Left lung (tissue), 10 donors: Measurements from ENCODE around the gene PRDM2. TPM values are rescaled to one million over a fixed set of nuclear protein-coding genes. Genes with fewer than 3 reads are reported as not detected.
A peak's percentile ranks its signal among the peaks of the same experiment; 100 is the strongest.

Source experiments
- ATAC-seq: fragments of 200-7000 bp; cut with Tn5 transposase; one replicate; pipeline ENCODE4 v1.9.1; 2020; ENCODE audit warnings: moderate library complexity
- DNase-seq, 4 donors: peaks; one replicate each; pipeline ENCODE4 v3.0.0-alpha.2; 2013 to 2020
- H3K27ac ChIP-seq, 2 donors: fragments of 200-600 bp; sonication (generic) in 1 of 2; one replicate each; pipeline versions ENCODE4 v1.5.0 to v1.8.0; 2020 to 2021
- H3K27me3 ChIP-seq, 2 donors: fragments of 200-600 bp; sonication (generic) in 1 of 2; one replicate each; pipeline versions ENCODE4 v1.5.0 to v1.8.0; 2020 to 2021
- H3K36me3 ChIP-seq, 2 donors: fragments of 200-600 bp; sonication (generic) in 1 of 2; one replicate each; pipeline versions ENCODE4 v1.5.0 to v1.8.0; 2020 to 2021
- H3K4me1 ChIP-seq, 2 donors: fragments of 200-600 bp; one replicate each; pipeline ENCODE4 v1.8.0; 2021
- H3K4me3 ChIP-seq, 2 donors: fragments of 200-600 bp; sonication (generic) in 1 of 2; one replicate each; pipeline versions ENCODE4 v1.5.0 to v1.8.0; 2020 to 2021; ENCODE audit warnings: mild to moderate bottlenecking in 1 of 2
- H3K9me3 ChIP-seq, 2 donors: fragments of 200-600 bp; sonication (generic) in 1 of 2; one replicate each; pipeline versions ENCODE4 v1.5.0 to v1.8.0; 2020 to 2021
- intact Hi-C, 2 donors: fragments of 100-400 bp; cut with DNase I; formaldehyde crosslinking; loops; one replicate each; pipeline versions ENCODE4 v1.11.2 to v1.14.2; 2022
- polyA plus RNA-seq, 6 donors: library from polyadenylated mRNA; unstranded; fragments of 120-200 nt; gene quantifications; one replicate each; pipeline ENCODE4 v1.2.1, GENCODE V29; 2013; ENCODE audit not compliant: insufficient read length in 6 of 6
- total RNA-seq, 2 donors: library from RNA; stranded (reverse); fragmentation: NEBNext Ultra II Directional; extraction: Animal tissue kit (Norgen Biotek cat#: 25700); gene quantifications; one replicate each; pipeline ENCODE4 v1.2.1, GENCODE V29; 2021
- TF ChIP-seq, protein P1 (sequence below), 2 donors: fragments of 200-600 bp; sonication (generic) in 1 of 2; IDR thresholded peaks; one replicate each; pipeline versions ENCODE4 v1.5.0 to v1.8.0; 2021; ENCODE audit warnings: antibody characterized with exemption in 2 of 2
- donor health status: DM: no; HTN: yes; CAD: no.
- donor health status: DM: no; HTN: no; CAD: no.

The PRDM2 gene
- total and polyA plus RNA-seq, 8 donors, result 39.6 to 51.7 (median 44.9) TPM

GRCh38 chr1:13694886-13695684 is 4.9 kb upstream of the PRDM2 start:
- Histone ChIP-seq H3K27ac (no peak overlapping the region), H3K4me3 (no peak overlapping the region), H3K27me3 (peaks cover 0 to 21% of the 10 kb centered on the region in 2 donors), H3K36me3 (no peaks in the 10 kb centered on the region), H3K9me3 (no peaks in the 10 kb centered on the region), H3K4me1 (peaks cover 0 to 7% of the 10 kb centered on the region in 2 donors)
- DNase-seq (no peak), ATAC-seq (no peak)
- intact Hi-C loops, result no loop called here
- TF ChIP-seq, protein P1, sequence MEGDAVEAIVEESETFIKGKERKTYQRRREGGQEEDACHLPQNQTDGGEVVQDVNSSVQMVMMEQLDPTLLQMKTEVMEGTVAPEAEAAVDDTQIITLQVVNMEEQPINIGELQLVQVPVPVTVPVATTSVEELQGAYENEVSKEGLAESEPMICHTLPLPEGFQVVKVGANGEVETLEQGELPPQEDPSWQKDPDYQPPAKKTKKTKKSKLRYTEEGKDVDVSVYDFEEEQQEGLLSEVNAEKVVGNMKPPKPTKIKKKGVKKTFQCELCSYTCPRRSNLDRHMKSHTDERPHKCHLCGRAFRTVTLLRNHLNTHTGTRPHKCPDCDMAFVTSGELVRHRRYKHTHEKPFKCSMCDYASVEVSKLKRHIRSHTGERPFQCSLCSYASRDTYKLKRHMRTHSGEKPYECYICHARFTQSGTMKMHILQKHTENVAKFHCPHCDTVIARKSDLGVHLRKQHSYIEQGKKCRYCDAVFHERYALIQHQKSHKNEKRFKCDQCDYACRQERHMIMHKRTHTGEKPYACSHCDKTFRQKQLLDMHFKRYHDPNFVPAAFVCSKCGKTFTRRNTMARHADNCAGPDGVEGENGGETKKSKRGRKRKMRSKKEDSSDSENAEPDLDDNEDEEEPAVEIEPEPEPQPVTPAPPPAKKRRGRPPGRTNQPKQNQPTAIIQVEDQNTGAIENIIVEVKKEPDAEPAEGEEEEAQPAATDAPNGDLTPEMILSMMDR (IDR thresholded peaks at IDR 0.05), result no peak

DNA sequence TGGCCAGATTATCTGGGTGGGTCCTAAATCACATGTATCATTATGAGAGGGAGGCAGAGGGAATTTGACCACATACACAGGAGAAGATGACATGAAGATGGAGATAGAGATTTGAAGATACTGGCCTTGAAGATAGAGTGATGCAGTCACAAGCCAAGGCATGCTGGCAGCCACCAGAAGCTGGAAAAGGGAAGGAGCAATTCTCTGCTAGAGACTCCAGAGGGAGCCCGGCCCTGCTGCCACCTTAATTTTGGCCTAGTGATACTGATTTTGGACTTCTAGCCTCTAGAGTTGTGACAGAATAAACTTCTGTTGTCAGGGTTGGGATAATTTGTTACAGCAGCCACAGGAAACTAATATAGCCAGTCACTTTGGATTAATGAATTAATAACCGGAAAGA is 2.2 kb upstream of the PRDM2 start:
- Histone ChIP-seq H3K9me3 (no peaks in the 10 kb centered on the region), H3K4me1 (peaks cover 0 to 26% of the 10 kb centered on the region in 2 donors), H3K36me3 (no peaks in the 10 kb centered on the region), H3K27me3 (peaks cover 0 to 21% of the 10 kb centered on the region in 2 donors), H3K27ac (no peak overlapping the region), H3K4me3 (no peak overlapping the region)
- TF ChIP-seq, protein P1 (IDR thresholded peaks at IDR 0.05), result no peak
- ATAC-seq (no peak), DNase-seq (no peak)
- intact Hi-C loops, result no loop called here

- intact Hi-C loops, result no loop called here
- Histone ChIP-seq H3K9me3 (no peaks in the 10 kb centered on the region), H3K27ac (peak overlapping the region; percentile 84 to 97), H3K4me3 (peak overlapping the region; percentile 67 to 85), H3K4me1 (peaks cover 0 to 38% of the 10 kb centered on the region in 2 donors), H3K27me3 (peaks cover 0 to 18% of the 10 kb centered on the region in 2 donors), H3K36me3 (no peaks in the 10 kb centered on the region)
- ATAC-seq, result peak; percentile 14
- TF ChIP-seq, protein P1 (IDR thresholded peaks at IDR 0.05), result no peak
- no peak for DNase-seq
These were observed 478 bp upstream of the PRDM2 start for GRCh38 chr1:13699510-13699909.

DNA sequence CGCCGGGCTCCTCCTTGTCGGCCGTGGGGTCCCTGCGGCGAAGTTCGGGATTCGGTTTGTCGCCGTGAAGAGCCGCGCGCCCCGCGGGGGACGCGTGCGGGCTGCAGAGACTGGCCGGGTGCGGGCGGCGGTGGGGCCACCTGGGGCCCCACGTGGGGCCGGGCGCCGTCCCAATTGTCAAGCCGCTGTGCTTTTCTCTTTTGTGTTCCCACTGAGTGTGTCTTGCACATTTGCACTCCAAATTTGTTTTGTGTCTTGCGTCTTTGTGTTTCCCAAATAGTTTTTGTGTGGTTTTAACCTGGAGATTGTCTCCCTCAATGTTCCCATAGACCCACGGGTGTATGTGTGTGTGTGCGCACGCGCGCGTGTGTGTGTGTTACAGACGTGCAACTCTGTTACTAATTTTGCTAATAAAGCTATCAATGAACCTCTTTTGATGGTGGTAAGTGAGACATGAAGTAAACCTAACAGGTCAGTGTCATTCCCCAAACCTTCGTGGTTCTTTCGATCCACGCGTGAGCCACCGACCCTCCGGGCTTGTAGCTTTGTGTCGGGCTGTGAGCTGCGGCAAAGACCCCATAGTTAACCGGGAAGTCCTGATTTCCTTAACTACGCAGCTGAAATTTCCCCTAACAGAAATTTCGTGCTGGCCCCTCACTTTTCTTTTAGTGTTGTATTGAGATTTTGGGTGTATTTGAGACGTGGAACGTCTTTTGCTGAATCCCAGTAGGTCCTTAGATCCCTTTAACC is 708 bp downstream of the PRDM2 start:
- intact Hi-C loops, result no loop called here
- Histone ChIP-seq H3K36me3 (no peaks in the 10 kb centered on the region), H3K9me3 (no peaks in the 10 kb centered on the region), H3K27ac (peak overlapping the region; percentile 84 to 97), H3K27me3 (peaks cover 0 to 6% of the 10 kb centered on the region in 2 donors), H3K4me1 (peaks cover 0 to 48% of the 10 kb centered on the region in 2 donors), H3K4me3 (peak overlapping the region; percentile 67 to 85)
- ATAC-seq, result peak; percentile 80
- TF ChIP-seq, protein P1 (IDR thresholded peaks at IDR 0.05), result no peak
- DNase-seq, result peak; percentile 45 to 87 (median 48)

DNA sequence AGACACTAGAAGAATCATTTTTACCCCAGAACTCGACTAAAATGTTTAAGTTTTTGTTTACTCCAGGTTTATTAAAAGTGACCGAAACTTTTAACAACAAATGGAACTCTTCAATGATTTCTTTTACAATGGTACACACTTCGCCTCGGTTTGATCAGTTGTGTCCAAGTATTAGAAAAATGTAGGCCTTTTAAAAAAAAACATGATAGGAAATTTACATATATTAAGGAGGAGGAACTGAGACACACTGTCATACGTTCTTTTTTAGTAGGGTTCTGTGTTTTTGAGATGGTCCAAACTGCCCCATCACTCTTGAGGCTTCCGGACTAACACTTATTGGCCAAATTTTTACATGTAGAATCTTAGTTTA is 1.3 kb downstream of the PRDM2 start:
- DNase-seq (no peak), ATAC-seq (no peak)
- H3K27me3 ChIP-seq, result peaks cover 0 to under 1% of the 10 kb centered on the region in 2 donors
- H3K36me3 ChIP-seq, result no peaks in the 10 kb centered on the region
- no peaks in the 10 kb centered on the region for H3K9me3 ChIP-seq
- peak overlapping the region in 1 of 2 donors; percentile 85 for H3K4me3 ChIP-seq
- intact Hi-C loops, result no loop called here
- H3K27ac ChIP-seq, result peak overlapping the region in 1 of 2 donors; percentile 97
- TF ChIP-seq, protein P1 (IDR thresholded peaks at IDR 0.05), result no peak
- peaks cover 0 to 53% of the 10 kb centered on the region in 2 donors for H3K4me1 ChIP-seq
